ENCODE data around the gene KCNMA1.
A peak's percentile ranks its signal among the peaks of the same experiment; 100 is the strongest.

GRCh38 chr10:77643795-77644468 lies 6.3 kb upstream of the KCNMA1 start:
- TF ChIP-seq POLR2A (IDR thresholded peaks at IDR 0.05) (no peak), CTCF (IDR thresholded peaks at IDR 0.05) (peak; percentile 30 to 69 (median 44)), POLR2AphosphoS5 (IDR thresholded peaks at IDR 0.05) (no peak)
